ENCODE measurements around the gene SORCS2. TPM values are rescaled to one million over a fixed set of nuclear protein-coding genes. Genes with fewer than 3 reads are reported as not detected.

The SORCS2 gene
- total RNA-seq, 1 donor from 2014 or later, result 7.1 TPM

- Mint-ChIP-seq H3K4me1 (peaks cover 9% of the 10 kb centered on the region), H3K27ac (peak overlapping the region; percentile 39), H3K9me3 (peaks cover 15% of the 10 kb centered on the region), H3K4me3 (no peak overlapping the region), H3K27me3 (ENCODE audit: low read depth) (no peaks in the 10 kb centered on the region), H3K36me3 (no peaks in the 10 kb centered on the region)
- TF ChIP-seq, protein P1, sequence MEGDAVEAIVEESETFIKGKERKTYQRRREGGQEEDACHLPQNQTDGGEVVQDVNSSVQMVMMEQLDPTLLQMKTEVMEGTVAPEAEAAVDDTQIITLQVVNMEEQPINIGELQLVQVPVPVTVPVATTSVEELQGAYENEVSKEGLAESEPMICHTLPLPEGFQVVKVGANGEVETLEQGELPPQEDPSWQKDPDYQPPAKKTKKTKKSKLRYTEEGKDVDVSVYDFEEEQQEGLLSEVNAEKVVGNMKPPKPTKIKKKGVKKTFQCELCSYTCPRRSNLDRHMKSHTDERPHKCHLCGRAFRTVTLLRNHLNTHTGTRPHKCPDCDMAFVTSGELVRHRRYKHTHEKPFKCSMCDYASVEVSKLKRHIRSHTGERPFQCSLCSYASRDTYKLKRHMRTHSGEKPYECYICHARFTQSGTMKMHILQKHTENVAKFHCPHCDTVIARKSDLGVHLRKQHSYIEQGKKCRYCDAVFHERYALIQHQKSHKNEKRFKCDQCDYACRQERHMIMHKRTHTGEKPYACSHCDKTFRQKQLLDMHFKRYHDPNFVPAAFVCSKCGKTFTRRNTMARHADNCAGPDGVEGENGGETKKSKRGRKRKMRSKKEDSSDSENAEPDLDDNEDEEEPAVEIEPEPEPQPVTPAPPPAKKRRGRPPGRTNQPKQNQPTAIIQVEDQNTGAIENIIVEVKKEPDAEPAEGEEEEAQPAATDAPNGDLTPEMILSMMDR (IDR thresholded peaks at IDR 0.05; ENCODE audit: unreplicated experiment), result no peak
- no peak for DNase-seq (ENCODE audit: low spot score in 2 of 2, unreplicated experiment in 2 of 2)
These were observed 130.0 kb downstream of the SORCS2 start for GRCh38 chr4:7322166-7322991.

DNA sequence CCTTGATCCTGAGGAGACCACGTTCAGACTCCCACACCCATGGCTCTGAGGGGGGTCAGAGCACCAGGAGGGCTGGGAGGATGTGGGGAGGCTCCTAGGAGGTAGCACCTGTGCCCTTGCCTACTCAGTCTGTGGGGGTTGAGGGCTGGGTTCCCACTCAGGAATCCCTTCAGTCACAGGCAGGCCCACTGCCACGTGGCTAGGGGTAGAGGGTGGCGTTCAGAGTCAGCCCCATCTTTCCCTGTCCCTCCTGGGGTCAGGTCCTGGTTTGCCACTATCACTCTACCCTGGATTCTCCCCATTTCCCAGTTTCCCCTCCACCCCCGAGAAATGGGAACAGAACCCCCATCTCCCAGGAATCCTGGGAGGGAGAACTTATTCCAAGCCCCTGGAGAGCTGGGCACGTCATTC lies 131.1 kb downstream of the SORCS2 start:
- H3K27me3 Mint-ChIP-seq (ENCODE audit: low read depth), result peaks cover 1% of the 10 kb centered on the region
- H3K36me3 Mint-ChIP-seq, result no peaks in the 10 kb centered on the region
- no peak overlapping the region for H3K4me3 Mint-ChIP-seq
- H3K27ac Mint-ChIP-seq, result no peak overlapping the region
- DNase-seq (ENCODE audit: low spot score in 2 of 2, unreplicated experiment in 2 of 2), result no peak
- TF ChIP-seq, protein P1 (IDR thresholded peaks at IDR 0.05; ENCODE audit: unreplicated experiment), result no peak
- peaks cover 14% of the 10 kb centered on the region for H3K9me3 Mint-ChIP-seq
- peaks cover 9% of the 10 kb centered on the region for H3K4me1 Mint-ChIP-seq

DNA sequence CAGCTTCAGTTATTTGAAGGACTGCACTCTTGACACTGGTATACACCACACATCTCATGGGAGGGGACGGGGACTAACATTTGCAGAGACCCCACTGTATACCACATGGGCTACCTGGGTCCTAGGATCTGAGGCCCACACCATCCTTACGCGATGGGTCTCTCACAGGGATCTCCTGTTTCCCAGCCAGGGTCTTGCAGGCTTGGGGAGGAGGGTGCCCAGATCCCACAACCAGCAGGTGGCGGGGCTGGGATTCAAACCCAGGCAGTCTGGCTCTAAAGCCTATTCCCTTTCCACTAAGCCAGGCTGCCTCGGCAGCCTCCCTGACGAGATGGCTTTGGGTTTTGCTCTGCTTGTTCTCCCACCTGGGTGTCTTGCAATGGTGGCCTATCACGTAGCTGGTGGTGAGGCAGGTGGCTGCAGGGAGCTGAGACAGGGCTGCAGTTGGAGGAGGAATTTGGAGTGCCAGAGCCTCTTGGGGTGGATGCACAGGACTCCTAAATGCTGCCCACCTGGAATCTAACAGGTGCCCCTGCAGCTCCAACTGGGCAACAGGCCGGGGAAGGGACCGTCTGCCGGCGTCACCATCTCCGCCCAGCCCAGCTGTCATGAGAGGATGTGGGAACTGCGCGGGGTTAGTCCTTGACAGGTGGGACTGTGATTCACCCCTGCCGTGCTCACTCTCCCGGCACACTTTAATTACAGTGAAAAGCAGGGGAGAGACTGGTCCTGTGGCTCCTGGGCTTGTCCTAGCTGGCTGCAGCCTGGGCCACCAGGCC lies 131.7 kb downstream of the SORCS2 start:
- Mint-ChIP-seq H3K4me1 (peaks cover 9% of the 10 kb centered on the region), H3K4me3 (no peak overlapping the region), H3K27me3 (ENCODE audit: low read depth) (peaks cover 1% of the 10 kb centered on the region), H3K27ac (no peak overlapping the region), H3K36me3 (no peaks in the 10 kb centered on the region), H3K9me3 (peaks cover 8% of the 10 kb centered on the region)
- TF ChIP-seq, protein P1 (IDR thresholded peaks at IDR 0.05; ENCODE audit: unreplicated experiment), result no peak
- no peak for DNase-seq (ENCODE audit: low spot score in 2 of 2, unreplicated experiment in 2 of 2)

DNA sequence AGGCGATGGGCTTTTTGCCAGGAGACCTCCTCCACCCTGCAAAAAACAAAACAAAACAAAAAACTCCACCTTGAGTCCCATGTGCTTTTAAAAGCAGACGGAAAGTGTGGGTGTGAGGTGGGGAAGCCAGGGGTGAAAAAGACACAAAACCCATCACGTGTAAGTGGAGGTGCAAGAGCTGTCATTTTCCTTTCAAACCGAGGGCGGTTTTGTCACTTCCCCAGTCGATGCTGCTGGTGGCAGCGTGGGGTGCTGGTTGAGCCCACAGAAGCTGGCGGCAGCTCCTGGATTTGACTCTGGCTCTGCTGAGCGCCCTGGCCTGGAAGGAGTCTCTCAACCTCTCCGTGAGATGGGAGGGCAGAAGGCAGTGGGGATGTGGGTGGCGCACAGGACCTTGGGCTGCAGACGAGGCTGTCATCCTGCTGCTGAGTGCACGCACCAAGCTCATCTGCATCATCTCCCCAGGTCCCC lies 132.3 kb downstream of the SORCS2 start:
- Mint-ChIP-seq H3K9me3 (peaks cover 4% of the 10 kb centered on the region), H3K4me3 (no peak overlapping the region), H3K27me3 (ENCODE audit: low read depth) (peaks cover 1% of the 10 kb centered on the region), H3K36me3 (no peaks in the 10 kb centered on the region), H3K27ac (no peak overlapping the region), H3K4me1 (peaks cover 9% of the 10 kb centered on the region)
- no peak for DNase-seq (ENCODE audit: low spot score in 2 of 2, unreplicated experiment in 2 of 2)
- TF ChIP-seq, protein P1 (IDR thresholded peaks at IDR 0.05; ENCODE audit: unreplicated experiment), result no peak

DNA sequence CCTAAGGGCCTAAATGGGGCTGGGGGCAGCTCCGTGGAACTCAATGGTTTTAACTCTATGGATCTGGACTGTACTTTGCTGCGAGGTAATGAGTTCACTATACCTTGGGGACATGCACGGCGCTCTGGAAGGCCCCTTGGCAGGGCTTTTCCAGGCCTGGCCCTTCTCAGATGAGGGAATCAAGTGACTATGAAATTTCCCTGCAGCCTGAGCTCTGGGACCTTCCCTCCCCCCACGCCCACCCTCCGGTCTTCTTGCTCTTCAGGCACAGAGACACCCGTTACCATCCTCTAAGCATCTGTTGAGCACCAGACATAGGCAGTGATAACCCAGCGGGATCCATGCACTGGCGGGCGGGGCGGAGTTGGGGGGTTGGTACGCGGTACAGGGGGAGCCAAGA lies 133.2 kb downstream of the SORCS2 start:
- no peak overlapping the region for H3K27ac Mint-ChIP-seq
- peaks cover 4% of the 10 kb centered on the region for H3K9me3 Mint-ChIP-seq
- H3K4me3 Mint-ChIP-seq, result no peak overlapping the region
- no peaks in the 10 kb centered on the region for H3K36me3 Mint-ChIP-seq
- H3K27me3 Mint-ChIP-seq (ENCODE audit: low read depth), result peaks cover 5% of the 10 kb centered on the region
- no peak for DNase-seq (ENCODE audit: low spot score in 2 of 2, unreplicated experiment in 2 of 2)
- peaks cover 9% of the 10 kb centered on the region for H3K4me1 Mint-ChIP-seq
- TF ChIP-seq, protein P1 (IDR thresholded peaks at IDR 0.05; ENCODE audit: unreplicated experiment), result no peak

Measured in mesothelial cell of epicardium (in vitro differentiated cells).